Fibroblast of lung (primary cell): Measurements from ENCODE around the gene NAV1.

Experiments
- EZH2 ChIP-seq: IDR thresholded peaks from 2 replicates; pipeline ENCODE4 v1.5.1; 2012; ENCODE audit warnings: low read length, control low read depth, mild to moderate bottlenecking; ENCODE audit errors: missing control alignments
- TF ChIP-seq, protein P1 (sequence below), 2 donors: IDR thresholded peaks in 1 of 2; conservative IDR thresholded peaks in 1 of 2; 1 replicate in 1 of 2; 2 replicates in 1 of 2; pipeline ENCODE4 v1.5.1; 2011 to 2012; ENCODE audit warnings: low read length in 2 of 2, control low read depth in 1 of 2, inconsistent platforms in 1 of 2, low read depth in 1 of 2, mild to moderate bottlenecking in 1 of 2

DNA sequence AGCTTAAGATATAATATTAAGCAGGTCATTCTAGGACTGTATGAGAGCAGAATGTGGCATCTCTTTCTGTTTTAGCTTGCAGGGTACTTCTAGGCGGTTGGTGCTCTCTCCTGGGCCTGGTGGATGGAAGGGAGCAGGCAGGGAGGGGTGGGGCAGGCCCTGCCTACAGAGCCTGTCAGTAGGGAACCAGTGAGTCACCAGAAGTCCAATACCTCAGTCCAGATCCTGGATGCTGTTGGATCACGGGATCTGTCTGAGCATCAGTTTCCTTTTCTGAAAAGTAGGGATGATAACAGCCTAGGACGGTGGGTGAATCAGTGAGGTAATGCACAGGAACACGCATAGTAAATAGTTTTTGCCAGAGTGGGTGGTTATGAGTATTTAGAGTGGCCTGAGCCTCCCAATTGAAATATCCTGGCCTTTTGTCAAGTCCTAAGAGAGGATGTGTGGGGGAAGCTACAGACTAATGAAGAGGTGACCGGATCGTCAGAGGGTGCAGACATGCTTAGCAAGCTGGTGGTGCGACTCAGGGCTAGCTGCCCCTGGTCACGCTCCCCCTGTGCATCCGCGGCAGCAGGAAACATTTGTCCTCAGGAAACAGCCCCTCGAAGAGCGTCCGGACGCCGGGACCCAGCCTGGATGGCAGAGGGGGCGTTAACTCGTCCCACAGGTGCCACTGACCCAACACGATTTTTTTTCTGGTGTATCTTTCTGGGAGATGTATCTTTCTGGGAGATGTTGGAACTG is 23.9 kb downstream of the NAV1 start:
- TF ChIP-seq, protein P1, sequence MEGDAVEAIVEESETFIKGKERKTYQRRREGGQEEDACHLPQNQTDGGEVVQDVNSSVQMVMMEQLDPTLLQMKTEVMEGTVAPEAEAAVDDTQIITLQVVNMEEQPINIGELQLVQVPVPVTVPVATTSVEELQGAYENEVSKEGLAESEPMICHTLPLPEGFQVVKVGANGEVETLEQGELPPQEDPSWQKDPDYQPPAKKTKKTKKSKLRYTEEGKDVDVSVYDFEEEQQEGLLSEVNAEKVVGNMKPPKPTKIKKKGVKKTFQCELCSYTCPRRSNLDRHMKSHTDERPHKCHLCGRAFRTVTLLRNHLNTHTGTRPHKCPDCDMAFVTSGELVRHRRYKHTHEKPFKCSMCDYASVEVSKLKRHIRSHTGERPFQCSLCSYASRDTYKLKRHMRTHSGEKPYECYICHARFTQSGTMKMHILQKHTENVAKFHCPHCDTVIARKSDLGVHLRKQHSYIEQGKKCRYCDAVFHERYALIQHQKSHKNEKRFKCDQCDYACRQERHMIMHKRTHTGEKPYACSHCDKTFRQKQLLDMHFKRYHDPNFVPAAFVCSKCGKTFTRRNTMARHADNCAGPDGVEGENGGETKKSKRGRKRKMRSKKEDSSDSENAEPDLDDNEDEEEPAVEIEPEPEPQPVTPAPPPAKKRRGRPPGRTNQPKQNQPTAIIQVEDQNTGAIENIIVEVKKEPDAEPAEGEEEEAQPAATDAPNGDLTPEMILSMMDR (conservative IDR thresholded peaks at IDR 0.05 in 1 of 2, IDR thresholded peaks at IDR 0.05 in 1 of 2; ENCODE audit: low read depth in 1 of 2, low read length in 2 of 2), result no peak
- TF ChIP-seq EZH2, result no peak
